Stomach (tissue), 4 donors: ENCODE measurements around the gene PLIN1.

Experiments
- POLR2A ChIP-seq, 4 donors: fragments of 450-650 bp; IDR thresholded peaks; one replicate each; pipeline ENCODE4 v1.6.1; 2016; ENCODE audit warnings: antibody characterized with exemption in 4 of 4, control low read depth in 2 of 4, mild to moderate bottlenecking in 1 of 4, moderate library complexity in 1 of 4
- TF ChIP-seq, protein P1 (sequence below), 7 experiments: fragments of 450-650 bp in 4 of 7; fragments of 200-600 bp in 3 of 7; sonication (generic) in 3 of 7; IDR thresholded peaks; one replicate each; pipeline ENCODE4 v1.5.1; 2016 to 2019; ENCODE audit warnings: antibody characterized with exemption in 7 of 7, control low read depth in 2 of 7, mild to moderate bottlenecking in 1 of 7

DNA sequence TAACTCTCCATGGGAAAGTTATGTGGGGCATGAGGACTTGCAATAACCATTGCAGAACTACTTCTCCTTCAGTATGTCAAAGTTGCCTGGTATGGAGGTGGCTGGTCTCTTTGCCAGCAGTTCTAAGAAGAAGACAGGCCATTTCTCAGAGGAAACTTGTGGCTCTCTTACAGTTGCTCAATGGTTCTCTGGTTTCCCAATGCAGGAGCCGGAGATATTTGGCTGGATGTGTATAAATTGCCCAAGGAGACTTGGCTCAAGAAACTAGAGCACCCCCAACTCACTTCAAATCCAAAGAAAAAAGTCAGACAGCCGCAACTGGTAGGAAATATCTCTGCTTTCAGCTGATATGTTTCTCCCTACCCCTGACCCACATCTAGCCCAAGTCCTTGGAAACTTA is 35.6 kb upstream of the PLIN1 start:
- TF ChIP-seq, protein P1, sequence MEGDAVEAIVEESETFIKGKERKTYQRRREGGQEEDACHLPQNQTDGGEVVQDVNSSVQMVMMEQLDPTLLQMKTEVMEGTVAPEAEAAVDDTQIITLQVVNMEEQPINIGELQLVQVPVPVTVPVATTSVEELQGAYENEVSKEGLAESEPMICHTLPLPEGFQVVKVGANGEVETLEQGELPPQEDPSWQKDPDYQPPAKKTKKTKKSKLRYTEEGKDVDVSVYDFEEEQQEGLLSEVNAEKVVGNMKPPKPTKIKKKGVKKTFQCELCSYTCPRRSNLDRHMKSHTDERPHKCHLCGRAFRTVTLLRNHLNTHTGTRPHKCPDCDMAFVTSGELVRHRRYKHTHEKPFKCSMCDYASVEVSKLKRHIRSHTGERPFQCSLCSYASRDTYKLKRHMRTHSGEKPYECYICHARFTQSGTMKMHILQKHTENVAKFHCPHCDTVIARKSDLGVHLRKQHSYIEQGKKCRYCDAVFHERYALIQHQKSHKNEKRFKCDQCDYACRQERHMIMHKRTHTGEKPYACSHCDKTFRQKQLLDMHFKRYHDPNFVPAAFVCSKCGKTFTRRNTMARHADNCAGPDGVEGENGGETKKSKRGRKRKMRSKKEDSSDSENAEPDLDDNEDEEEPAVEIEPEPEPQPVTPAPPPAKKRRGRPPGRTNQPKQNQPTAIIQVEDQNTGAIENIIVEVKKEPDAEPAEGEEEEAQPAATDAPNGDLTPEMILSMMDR (IDR thresholded peaks at IDR 0.05): no peak
- no peak for TF ChIP-seq POLR2A (IDR thresholded peaks at IDR 0.05)
